GM12878 (cell line): ENCODE measurements around the gene PPP1R1B. TPM values are rescaled to one million over a fixed set of nuclear protein-coding genes. Genes with fewer than 3 reads are reported as not detected.

Experiments used
- ATAC-seq: fragments of 200-7000 bp; cut with Tn5 transposase; 3 replicates; pipeline ENCODE4 v1.9.1; 2020; ENCODE audit warnings: mild to moderate bottlenecking, moderate library complexity
- BruUV-seq: library from RNA; stranded (reverse); fragments of 400-500 nt; replicated peaks from 2 replicates; lab custom pipeline; 2021; lab: Mats Ljungman, UMichigan
- CTCF ChIA-PET: fragments of 300-600 bp; sonication (Branson Sonifier 250); formaldehyde crosslinking; extraction: SDS; loops from one replicate; lab custom pipeline; 2021; ENCODE audit warnings: inconsistent platforms; lab: Yijun Ruan, JAX
- POLR2A ChIA-PET: fragments of 350-600 bp; formaldehyde crosslinking; extraction: SDS; loops from one replicate; lab custom pipeline; 2021; ENCODE audit warnings: inconsistent platforms; lab: Charles Lee
- RAD21 ChIA-PET: fragments of 300-600 bp; sonication (Branson Sonifier 250); formaldehyde crosslinking; loops from one replicate; lab custom pipeline; 2023; ENCODE audit warnings: antibody characterized with exemption; ENCODE audit not compliant: unreplicated experiment; lab: Charles Lee
- SMC1A ChIA-PET: fragments of 300-600 bp; sonication (Branson Sonifier 250); formaldehyde crosslinking; loops from one replicate; lab custom pipeline; 2023; ENCODE audit not compliant: unreplicated experiment, uncharacterized antibody; lab: Charles Lee
- DNase-seq: peaks from one replicate; pipeline ENCODE4 v3.0.0-alpha.2; 2011; ENCODE audit warnings: low read depth, low spot score
- FAIRE-seq: peaks from 3 replicates; lab custom pipeline; 2011; peaks lifted over from hg19 to GRCh38; lab: Jason Lieb, UNC
- H2AFZ ChIP-seq: 2 replicates; pipeline ENCODE4 v1.6.0; 2011; ENCODE audit warnings: low read depth, low read length, control low read depth; ENCODE audit not compliant: control insufficient read depth
- H3K27ac ChIP-seq: 2 replicates; pipeline ENCODE4 v1.5.1; 2011; ENCODE audit warnings: control low read depth; ENCODE audit not compliant: control insufficient read depth, insufficient read depth
- H3K27me3 ChIP-seq, 2 experiments: replicated peaks in 1 of 2; 2 replicates each; pipeline versions ENCODE4 v1.6.0 to v1.6.1; 2011; ENCODE audit warnings: low read length in 1 of 2; ENCODE audit not compliant: control insufficient read depth in 2 of 2, insufficient read depth in 2 of 2
- H3K36me3 ChIP-seq, 2 experiments: 2 replicates each; pipeline ENCODE4 v1.5.1; 2011; ENCODE audit warnings: low read length in 1 of 2; ENCODE audit not compliant: control insufficient read depth in 2 of 2, insufficient read depth in 2 of 2
- H3K4me1 ChIP-seq: 2 replicates; pipeline ENCODE4 v1.6.1; 2011; ENCODE audit warnings: mild to moderate bottlenecking, low read length, moderate library complexity, mixed read lengths; ENCODE audit not compliant: control insufficient read depth, insufficient read depth
- H3K4me2 ChIP-seq: 2 replicates; pipeline ENCODE4 v1.6.0; 2011; ENCODE audit warnings: control low read depth; ENCODE audit not compliant: control insufficient read depth, insufficient read depth
- H3K4me3 ChIP-seq: fragments of 200-600 bp; sonication (generic); 2 replicates; pipeline ENCODE4 v1.5.1; 2016
- H3K79me2 ChIP-seq: 2 replicates; pipeline ENCODE4 v1.6.0; 2011; ENCODE audit warnings: low read length; ENCODE audit not compliant: control insufficient read depth, insufficient read depth
- H3K9ac ChIP-seq: 2 replicates; pipeline ENCODE4 v1.8.0; 2011; ENCODE audit warnings: low read length, control low read depth, mixed read lengths; ENCODE audit not compliant: control insufficient read depth, insufficient read depth
- H3K9me3 ChIP-seq: replicated peaks from 3 replicates; pipeline ENCODE4 v1.5.1; 2011; ENCODE audit warnings: mild to moderate bottlenecking, low read length; ENCODE audit not compliant: control insufficient read depth, insufficient read depth
- H4K20me1 ChIP-seq: 2 replicates; pipeline ENCODE4 v1.6.0; 2011; ENCODE audit not compliant: control insufficient read depth, insufficient read depth
- ASH2L ChIP-seq: fragments of 300-600, 200-600 bp; sonication (generic); IDR thresholded peaks from 2 replicates; pipeline ENCODE4 v1.6.1; 2017; ENCODE audit warnings: low read depth, mild to moderate bottlenecking, borderline replicate concordance
- ATF7 ChIP-seq: fragments of 450-650 bp; IDR thresholded peaks from 2 replicates; pipeline ENCODE4 v1.6.1; 2016; ENCODE audit warnings: low read depth, mild to moderate bottlenecking
- CHD1 ChIP-seq: IDR thresholded peaks from 2 replicates; pipeline ENCODE4 v1.6.1; 2012; ENCODE audit warnings: low read depth, low read length, improper control_type of control experiment
- IKZF2 ChIP-seq, 2 experiments: fragments of 450-650 bp; IDR thresholded peaks; 2 replicates each; pipeline ENCODE4 v1.6.1; 2017; ENCODE audit warnings: mild to moderate bottlenecking in 2 of 2, moderate library complexity in 2 of 2
- MYB ChIP-seq: fragments of 150-350 bp; IDR thresholded peaks from 2 replicates; pipeline ENCODE4 v1.6.1; 2014; ENCODE audit warnings: mild to moderate bottlenecking, low read depth, low read length, borderline replicate concordance
- RAD21 ChIP-seq: IDR thresholded peaks from 2 replicates; pipeline ENCODE4 v1.6.1; 2011; ENCODE audit warnings: mild to moderate bottlenecking, low read depth, low read length, moderate library complexity; ENCODE audit not compliant: insufficient read depth
- RFX5 ChIP-seq: IDR thresholded peaks from 2 replicates; pipeline ENCODE4 v1.6.1; 2011; ENCODE audit warnings: low read depth, low read length, improper control_type of control experiment
- WGBS: methylation state at CpG from one replicate; pipeline ENCODE4 v1.1.6; 2016; ENCODE audit warnings: low lambda C conversion rate; ENCODE audit not compliant: insufficient replicate concordance, insufficient coverage; ENCODE audit errors: missing lambda C conversion rate; 5-methylcytosine and 5-hydroxymethylcytosine counted together
- in situ Hi-C: fragments of 300-500 bp; cut with MboI; formaldehyde crosslinking; loops from 9 replicates; pipeline ENCODE4 v1.14.3; 2018; ENCODE audit warnings: mixed read lengths
- intact Hi-C: fragments of 100-400 bp; cut with micrococcal nuclease; formaldehyde crosslinking; loops from one replicate; pipeline ENCODE4 v1.14.2; 2022; ENCODE audit not compliant: unreplicated experiment
- polyA plus RNA-seq, 11 experiments: library from polyadenylated mRNA; depleted of rRNA in 4 of 11; unstranded in 6 of 11; stranded (reverse) in 5 of 11; fragments of >200 nt; fragmentation: Nextera tagmentation in 4 of 11; fragmentation: Illumina TruSeq in 1 of 11; extraction: Ambion mirVana in 4 of 11; extraction: Trizol in 1 of 11; gene quantifications; 1 replicate in 1 of 11; 2 replicates in 10 of 11; pipeline versions ENCODE4 v1.2.1 to v1.2.3, GENCODE V29; 2011 to 2016; ENCODE audit warnings: inconsistent platforms in 2 of 11, missing spikeins in 2 of 11, low read depth in 1 of 11
- total RNA-seq, 4 experiments: library from RNA; depleted of rRNA in 3 of 4; stranded (reverse); fragments of >200 nt in 3 of 4; fragmentation: Illumina TruSeq in 1 of 4; extraction: Trizol in 1 of 4; gene quantifications; 2 replicates each; pipeline versions ENCODE4 v1.2.1 to v1.2.3, GENCODE V29; 2013 to 2021
- TF ChIP-seq, protein P1 (sequence below): fragments of 450-650 bp; formaldehyde crosslinking; IDR thresholded peaks from 2 replicates; pipeline ENCODE4 v1.4.0; 2020; ENCODE audit warnings: mild to moderate bottlenecking, moderate library complexity
- TF ChIP-seq, protein P2 (sequence below): fragments of 450-650 bp; IDR thresholded peaks from 2 replicates; pipeline ENCODE4 v1.6.1; 2014; ENCODE audit warnings: mild to moderate bottlenecking
- TF ChIP-seq, protein P3 (sequence below): fragments of 450-650 bp; IDR thresholded peaks from 2 replicates; pipeline ENCODE4 v1.6.1; 2017; ENCODE audit warnings: mild to moderate bottlenecking, moderate library complexity

Gene PPP1R1B
- total and polyA plus RNA-seq, 10 of the 15 experiments (the other 5 are each of a cell fraction or from before 2014, with no cell fraction given): 0.08 TPM; not detected in 9

DNA sequence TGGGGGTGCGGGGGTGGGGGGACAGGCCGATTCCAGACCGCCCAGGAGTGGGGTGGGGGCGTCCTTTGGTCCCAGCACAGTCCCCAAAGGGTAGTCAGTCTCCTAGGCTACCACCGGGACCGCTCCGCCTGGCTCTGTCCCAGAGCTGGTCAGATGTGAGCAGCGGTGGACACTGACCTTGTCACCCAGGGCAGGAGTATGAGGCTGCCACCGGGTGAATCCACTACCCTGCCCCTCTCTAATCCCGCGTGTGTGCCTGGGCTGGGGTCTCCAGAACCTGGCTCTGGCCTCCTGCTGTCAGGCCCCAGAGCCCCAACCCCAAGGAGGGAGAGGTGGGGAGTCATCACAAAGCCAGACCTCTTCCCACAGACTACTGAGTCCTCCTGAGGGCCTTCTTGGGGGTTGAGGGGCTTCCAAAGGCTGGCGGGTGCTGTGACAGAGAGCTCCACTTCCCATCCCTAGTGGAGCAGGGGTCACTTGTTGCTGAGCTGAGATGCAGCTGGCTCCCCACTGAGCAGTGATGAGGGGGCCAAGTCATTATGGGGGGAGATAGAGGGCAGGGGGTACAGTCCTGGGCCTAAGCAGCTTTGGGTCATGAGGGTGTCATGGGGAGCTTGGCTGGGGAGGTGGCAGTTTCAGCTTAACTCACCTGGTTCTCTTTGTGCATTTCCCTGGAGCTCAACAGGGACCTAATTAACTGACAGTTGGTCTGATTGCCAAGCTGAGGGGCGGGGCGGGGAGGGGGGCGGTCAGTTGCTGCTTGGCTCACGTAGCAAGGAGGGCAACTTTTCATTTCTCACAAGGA is 1.2 kb downstream of the PPP1R1B start:
- Histone ChIP-seq H3K36me3 (no peaks in the 10 kb centered on the region), H4K20me1 (no peaks in the 10 kb centered on the region), H3K27me3 (peaks cover 7 to 8% of the 10 kb centered on the region in 2 experiments), H3K4me2 (no peak overlapping the region), H3K9me3 (no peaks in the 10 kb centered on the region), H3K4me3 (no peak overlapping the region), H3K4me1 (no peaks in the 10 kb centered on the region), H3K79me2 (no peaks in the 10 kb centered on the region), H3K27ac (no peak overlapping the region), H2AFZ (no peak overlapping the region), H3K9ac (no peak overlapping the region)
- ATAC-seq (no peak), DNase-seq (no peak), FAIRE-seq (no peak)
- CTCF ChIA-PET: interaction anchor here (0.5 to 1.2 kb wide), 4 partner anchors 20 to 43 kb away, joined by 3 to 9 read pairs (median 3); no protein-coding TSS in a partner anchor
- RAD21 ChIA-PET: interaction anchor here (0.6 to 0.7 kb wide), 2 partner anchors 9 to 125 kb away, joined by 3 read pairs; no protein-coding TSS in a partner anchor
- in situ Hi-C loops (no loop called here), intact Hi-C loops (no loop called here)
- no peak for TF ChIP-seq RFX5
- TF ChIP-seq, protein P1, sequence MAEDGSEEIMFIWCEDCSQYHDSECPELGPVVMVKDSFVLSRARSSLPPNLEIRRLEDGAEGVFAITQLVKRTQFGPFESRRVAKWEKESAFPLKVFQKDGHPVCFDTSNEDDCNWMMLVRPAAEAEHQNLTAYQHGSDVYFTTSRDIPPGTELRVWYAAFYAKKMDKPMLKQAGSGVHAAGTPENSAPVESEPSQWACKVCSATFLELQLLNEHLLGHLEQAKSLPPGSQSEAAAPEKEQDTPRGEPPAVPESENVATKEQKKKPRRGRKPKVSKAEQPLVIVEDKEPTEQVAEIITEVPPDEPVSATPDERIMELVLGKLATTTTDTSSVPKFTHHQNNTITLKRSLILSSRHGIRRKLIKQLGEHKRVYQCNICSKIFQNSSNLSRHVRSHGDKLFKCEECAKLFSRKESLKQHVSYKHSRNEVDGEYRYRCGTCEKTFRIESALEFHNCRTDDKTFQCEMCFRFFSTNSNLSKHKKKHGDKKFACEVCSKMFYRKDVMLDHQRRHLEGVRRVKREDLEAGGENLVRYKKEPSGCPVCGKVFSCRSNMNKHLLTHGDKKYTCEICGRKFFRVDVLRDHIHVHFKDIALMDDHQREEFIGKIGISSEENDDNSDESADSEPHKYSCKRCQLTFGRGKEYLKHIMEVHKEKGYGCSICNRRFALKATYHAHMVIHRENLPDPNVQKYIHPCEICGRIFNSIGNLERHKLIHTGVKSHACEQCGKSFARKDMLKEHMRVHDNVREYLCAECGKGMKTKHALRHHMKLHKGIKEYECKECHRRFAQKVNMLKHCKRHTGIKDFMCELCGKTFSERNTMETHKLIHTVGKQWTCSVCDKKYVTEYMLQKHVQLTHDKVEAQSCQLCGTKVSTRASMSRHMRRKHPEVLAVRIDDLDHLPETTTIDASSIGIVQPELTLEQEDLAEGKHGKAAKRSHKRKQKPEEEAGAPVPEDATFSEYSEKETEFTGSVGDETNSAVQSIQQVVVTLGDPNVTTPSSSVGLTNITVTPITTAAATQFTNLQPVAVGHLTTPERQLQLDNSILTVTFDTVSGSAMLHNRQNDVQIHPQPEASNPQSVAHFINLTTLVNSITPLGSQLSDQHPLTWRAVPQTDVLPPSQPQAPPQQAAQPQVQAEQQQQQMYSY: no peak
- no peak for TF ChIP-seq CHD1
- no peak for TF ChIP-seq IKZF2 (IDR thresholded peaks at IDR 0.05)
- no peak for TF ChIP-seq ATF7
- TF ChIP-seq MYB: no peak
- TF ChIP-seq, protein P2, sequence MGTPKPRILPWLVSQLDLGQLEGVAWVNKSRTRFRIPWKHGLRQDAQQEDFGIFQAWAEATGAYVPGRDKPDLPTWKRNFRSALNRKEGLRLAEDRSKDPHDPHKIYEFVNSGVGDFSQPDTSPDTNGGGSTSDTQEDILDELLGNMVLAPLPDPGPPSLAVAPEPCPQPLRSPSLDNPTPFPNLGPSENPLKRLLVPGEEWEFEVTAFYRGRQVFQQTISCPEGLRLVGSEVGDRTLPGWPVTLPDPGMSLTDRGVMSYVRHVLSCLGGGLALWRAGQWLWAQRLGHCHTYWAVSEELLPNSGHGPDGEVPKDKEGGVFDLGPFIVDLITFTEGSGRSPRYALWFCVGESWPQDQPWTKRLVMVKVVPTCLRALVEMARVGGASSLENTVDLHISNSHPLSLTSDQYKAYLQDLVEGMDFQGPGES: no peak
- TF ChIP-seq, protein P3, sequence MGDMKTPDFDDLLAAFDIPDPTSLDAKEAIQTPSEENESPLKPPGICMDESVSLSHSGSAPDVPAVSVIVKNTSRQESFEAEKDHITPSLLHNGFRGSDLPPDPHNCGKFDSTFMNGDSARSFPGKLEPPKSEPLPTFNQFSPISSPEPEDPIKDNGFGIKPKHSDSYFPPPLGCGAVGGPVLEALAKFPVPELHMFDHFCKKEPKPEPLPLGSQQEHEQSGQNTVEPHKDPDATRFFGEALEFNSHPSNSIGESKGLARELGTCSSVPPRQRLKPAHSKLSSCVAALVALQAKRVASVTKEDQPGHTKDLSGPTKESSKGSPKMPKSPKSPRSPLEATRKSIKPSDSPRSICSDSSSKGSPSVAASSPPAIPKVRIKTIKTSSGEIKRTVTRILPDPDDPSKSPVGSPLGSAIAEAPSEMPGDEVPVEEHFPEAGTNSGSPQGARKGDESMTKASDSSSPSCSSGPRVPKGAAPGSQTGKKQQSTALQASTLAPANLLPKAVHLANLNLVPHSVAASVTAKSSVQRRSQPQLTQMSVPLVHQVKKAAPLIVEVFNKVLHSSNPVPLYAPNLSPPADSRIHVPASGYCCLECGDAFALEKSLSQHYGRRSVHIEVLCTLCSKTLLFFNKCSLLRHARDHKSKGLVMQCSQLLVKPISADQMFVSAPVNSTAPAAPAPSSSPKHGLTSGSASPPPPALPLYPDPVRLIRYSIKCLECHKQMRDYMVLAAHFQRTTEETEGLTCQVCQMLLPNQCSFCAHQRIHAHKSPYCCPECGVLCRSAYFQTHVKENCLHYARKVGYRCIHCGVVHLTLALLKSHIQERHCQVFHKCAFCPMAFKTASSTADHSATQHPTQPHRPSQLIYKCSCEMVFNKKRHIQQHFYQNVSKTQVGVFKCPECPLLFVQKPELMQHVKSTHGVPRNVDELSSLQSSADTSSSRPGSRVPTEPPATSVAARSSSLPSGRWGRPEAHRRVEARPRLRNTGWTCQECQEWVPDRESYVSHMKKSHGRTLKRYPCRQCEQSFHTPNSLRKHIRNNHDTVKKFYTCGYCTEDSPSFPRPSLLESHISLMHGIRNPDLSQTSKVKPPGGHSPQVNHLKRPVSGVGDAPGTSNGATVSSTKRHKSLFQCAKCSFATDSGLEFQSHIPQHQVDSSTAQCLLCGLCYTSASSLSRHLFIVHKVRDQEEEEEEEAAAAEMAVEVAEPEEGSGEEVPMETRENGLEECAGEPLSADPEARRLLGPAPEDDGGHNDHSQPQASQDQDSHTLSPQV: no peak
- TF ChIP-seq ASH2L: no peak
- no peak for TF ChIP-seq RAD21
- WGBS: 64% methylated on average over 12 of the region's 16 CpGs
- POLR2A ChIA-PET: interaction anchor here (0.7 kb wide), 1 partner anchor 177 kb away, joined by 4 read pairs; no protein-coding TSS in a partner anchor
- no TSS peak for BruUV-seq
- SMC1A ChIA-PET: interaction anchor here (0.6 kb wide), 1 partner anchor 77 kb away, joined by 3 read pairs; no protein-coding TSS in a partner anchor
